ENCODE measurements around the gene PIEZO1.

DNA sequence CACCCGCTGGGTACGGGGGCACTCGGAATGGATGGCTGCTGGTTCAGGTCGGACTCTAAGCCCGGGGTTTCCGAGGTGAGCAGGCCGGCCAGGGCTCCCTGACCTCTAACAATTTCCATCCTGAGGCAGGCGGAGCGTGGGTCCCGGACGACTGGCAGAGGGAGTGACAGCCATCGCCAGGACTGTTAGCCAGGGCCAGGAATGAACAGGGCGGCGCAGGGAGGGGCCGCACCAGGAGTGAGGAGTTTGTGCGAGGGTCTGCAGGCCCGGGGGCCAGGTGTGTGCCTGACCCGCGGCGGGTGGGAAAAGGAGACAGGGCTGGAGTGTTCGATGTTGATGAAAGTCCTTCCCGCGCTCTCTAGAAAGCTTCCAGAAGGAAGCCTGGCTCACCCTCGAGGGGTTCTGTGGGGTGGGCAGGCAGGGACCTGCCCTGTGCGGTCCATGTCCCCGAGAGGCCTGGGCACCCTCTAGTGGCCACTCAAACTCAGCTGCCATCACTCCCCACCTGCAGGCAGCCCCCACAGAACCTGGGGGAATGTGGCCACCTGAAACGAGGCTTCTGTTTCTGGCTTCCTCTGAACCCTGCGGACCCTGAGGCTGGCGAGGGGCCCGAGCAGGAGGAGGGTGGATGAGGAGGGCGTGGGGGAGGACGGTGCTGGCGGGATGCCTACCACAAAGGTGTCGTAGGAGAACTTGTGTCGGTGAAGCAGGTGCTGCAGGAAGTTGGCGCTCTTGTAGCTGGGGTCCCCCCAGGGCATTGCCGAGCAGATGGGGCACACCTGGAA is 87.0 kb downstream of the PIEZO1 start:
- TF ChIP-seq, protein P1, sequence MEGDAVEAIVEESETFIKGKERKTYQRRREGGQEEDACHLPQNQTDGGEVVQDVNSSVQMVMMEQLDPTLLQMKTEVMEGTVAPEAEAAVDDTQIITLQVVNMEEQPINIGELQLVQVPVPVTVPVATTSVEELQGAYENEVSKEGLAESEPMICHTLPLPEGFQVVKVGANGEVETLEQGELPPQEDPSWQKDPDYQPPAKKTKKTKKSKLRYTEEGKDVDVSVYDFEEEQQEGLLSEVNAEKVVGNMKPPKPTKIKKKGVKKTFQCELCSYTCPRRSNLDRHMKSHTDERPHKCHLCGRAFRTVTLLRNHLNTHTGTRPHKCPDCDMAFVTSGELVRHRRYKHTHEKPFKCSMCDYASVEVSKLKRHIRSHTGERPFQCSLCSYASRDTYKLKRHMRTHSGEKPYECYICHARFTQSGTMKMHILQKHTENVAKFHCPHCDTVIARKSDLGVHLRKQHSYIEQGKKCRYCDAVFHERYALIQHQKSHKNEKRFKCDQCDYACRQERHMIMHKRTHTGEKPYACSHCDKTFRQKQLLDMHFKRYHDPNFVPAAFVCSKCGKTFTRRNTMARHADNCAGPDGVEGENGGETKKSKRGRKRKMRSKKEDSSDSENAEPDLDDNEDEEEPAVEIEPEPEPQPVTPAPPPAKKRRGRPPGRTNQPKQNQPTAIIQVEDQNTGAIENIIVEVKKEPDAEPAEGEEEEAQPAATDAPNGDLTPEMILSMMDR (IDR thresholded peaks at IDR 0.05; ENCODE audit: low read depth, low read length, poor library complexity, severe bottlenecking) = peak; percentile 33
- TF ChIP-seq EZH2phosphoT487 (IDR thresholded peaks at IDR 0.05; ENCODE audit: borderline replicate concordance, low read length) = no peak

Measured in DOHH2 (cell line).